Adrenal gland (tissue), 12 donors: ENCODE data around the gene PDS5B. TPM values are rescaled to one million over a fixed set of nuclear protein-coding genes. Genes with fewer than 3 reads are reported as not detected.

Experiments
- DNase-seq, 7 donors: peaks; one replicate each; pipeline ENCODE4 v3.0.0-alpha.2; 2019 to 2020
- H3K27ac ChIP-seq, 5 donors: fragments of 200-600 bp; sonication (generic) in 4 of 5; 1 replicate in 3 of 5; 2 replicates in 2 of 5; pipeline versions ENCODE4 v1.5.1 to v1.8.0; 2016 to 2020; ENCODE audit warnings: mild to moderate bottlenecking in 1 of 5
- H3K27me3 ChIP-seq: fragments of 200-600 bp; 2 replicates; pipeline ENCODE4 v1.8.0; 2021
- H3K36me3 ChIP-seq, 2 donors: fragments of 200-600 bp; replicated peaks in 1 of 2; 1 replicate in 1 of 2; 2 replicates in 1 of 2; pipeline versions ENCODE4 v1.5.1 to v1.8.0; 2018 to 2022
- H3K4me1 ChIP-seq, 2 donors: fragments of 200-600 bp; replicated peaks in 1 of 2; 1 replicate in 1 of 2; 2 replicates in 1 of 2; pipeline versions ENCODE4 v1.5.1 to v1.8.0; 2018 to 2021
- H3K4me3 ChIP-seq, 4 donors: fragments of 200-600 bp; sonication (generic) in 3 of 4; one replicate each; pipeline ENCODE4 v1.5.1; 2016 to 2018
- H3K9me3 ChIP-seq, 3 donors: fragments of 200-600 bp; sonication (generic) in 1 of 3; replicated peaks in 1 of 3; 1 replicate in 2 of 3; 2 replicates in 1 of 3; pipeline versions ENCODE4 v1.5.1 to v1.8.0; 2016 to 2021
- POLR2A ChIP-seq, 2 donors: fragments of 450-650 bp; IDR thresholded peaks; one replicate each; pipeline ENCODE4 v1.6.1; 2017; ENCODE audit warnings: antibody characterized with exemption in 2 of 2, mild to moderate bottlenecking in 2 of 2, moderate library complexity in 1 of 2
- WGBS, 4 donors: extraction: QIAGEN DNeasy Blood & Tissue Kit in 2 of 4; methylation state at CpG; one replicate each; pipeline versions ENCODE4 v1.1.5 to v1.1.7; 2013 to 2017; 5-methylcytosine and 5-hydroxymethylcytosine counted together
- intact Hi-C, 2 donors: fragments of 100-400 bp; cut with DNase I; formaldehyde crosslinking; loops; one replicate each; pipeline versions ENCODE4 v1.14.1 to v1.15.0; 2022 to 2023
- polyA plus RNA-seq, 3 donors: library from polyadenylated mRNA; stranded (reverse); fragments of 200-250 nt in 2 of 3; fragments of 350-450 nt in 1 of 3; fragmentation: Illumina TruSeq in 1 of 3; extraction: RNeasy Lipid Tissue Mini Kit (QIAGEN cat#74804) in 1 of 3; gene quantifications; one replicate each; pipeline ENCODE4 v1.2.3, GENCODE V29; 2013 to 2014
- total RNA-seq, 9 donors: library from RNA; depleted of rRNA in 4 of 9; stranded (reverse); fragments of >200 nt in 4 of 9; fragments of 120-200 nt in 1 of 9; fragmentation: NEBNext Ultra II Directional in 1 of 9; extraction: Animal tissue kit (Norgen Biotek cat#: 25700) in 1 of 9; gene quantifications; one replicate each; pipeline versions ENCODE4 v1.1.0 to v1.2.4, GENCODE V29; 2013 to 2023
- TF ChIP-seq, protein P1 (sequence below), 6 experiments: fragments of 450-650 bp in 4 of 6; fragments of 200-600 bp in 2 of 6; sonication (generic) in 1 of 6; IDR thresholded peaks; 1 replicate in 5 of 6; 2 replicates in 1 of 6; pipeline versions ENCODE4 v1.5.1 to v1.8.0; 2016 to 2021; ENCODE audit warnings: antibody characterized with exemption in 6 of 6, mild to moderate bottlenecking in 2 of 6, moderate library complexity in 1 of 6
- donor health status: healthy with polysubstance abuse.
- donor health status: Bipolar disorder and iron deficiency.
- donor health status: DM: yes; HTN: yes; CAD: no.
- donor health status: DM: no; HTN: no; CAD: no.
- donor health status: DM: no; HTN: no; CAD: no.
- donor health status: DM: yes; HTN: yes; CAD: no.

Gene PDS5B
- total and polyA plus RNA-seq, 12 donors = 3.9 to 59.4 (median 30.2) TPM

- H3K4me1 ChIP-seq = peaks cover 6 to 29% of the 10 kb centered on the region in 2 donors
- no peak for TF ChIP-seq POLR2A (IDR thresholded peaks at IDR 0.05)
- TF ChIP-seq, protein P1, sequence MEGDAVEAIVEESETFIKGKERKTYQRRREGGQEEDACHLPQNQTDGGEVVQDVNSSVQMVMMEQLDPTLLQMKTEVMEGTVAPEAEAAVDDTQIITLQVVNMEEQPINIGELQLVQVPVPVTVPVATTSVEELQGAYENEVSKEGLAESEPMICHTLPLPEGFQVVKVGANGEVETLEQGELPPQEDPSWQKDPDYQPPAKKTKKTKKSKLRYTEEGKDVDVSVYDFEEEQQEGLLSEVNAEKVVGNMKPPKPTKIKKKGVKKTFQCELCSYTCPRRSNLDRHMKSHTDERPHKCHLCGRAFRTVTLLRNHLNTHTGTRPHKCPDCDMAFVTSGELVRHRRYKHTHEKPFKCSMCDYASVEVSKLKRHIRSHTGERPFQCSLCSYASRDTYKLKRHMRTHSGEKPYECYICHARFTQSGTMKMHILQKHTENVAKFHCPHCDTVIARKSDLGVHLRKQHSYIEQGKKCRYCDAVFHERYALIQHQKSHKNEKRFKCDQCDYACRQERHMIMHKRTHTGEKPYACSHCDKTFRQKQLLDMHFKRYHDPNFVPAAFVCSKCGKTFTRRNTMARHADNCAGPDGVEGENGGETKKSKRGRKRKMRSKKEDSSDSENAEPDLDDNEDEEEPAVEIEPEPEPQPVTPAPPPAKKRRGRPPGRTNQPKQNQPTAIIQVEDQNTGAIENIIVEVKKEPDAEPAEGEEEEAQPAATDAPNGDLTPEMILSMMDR (IDR thresholded peaks at IDR 0.05) = no peak
- H3K9me3 ChIP-seq = no peaks in the 10 kb centered on the region
- no peaks in the 10 kb centered on the region for H3K27me3 ChIP-seq
- H3K36me3 ChIP-seq = no peaks in the 10 kb centered on the region
- 65 to 73% (median 68%) methylated on average over 8 of the region's 8 CpGs for WGBS, 4 donors
- intact Hi-C loops = loop anchor here (10.0 kb wide), 3 partner anchors 45 to 955 kb away; no protein-coding TSS in a partner anchor
- no peak overlapping the region for H3K27ac ChIP-seq
- DNase-seq = no peak
- H3K4me3 ChIP-seq = peak overlapping the region in 1 of 4 donors; percentile 27
These were observed 3.2 kb downstream of the PDS5B start for GRCh38 chr13:32589471-32589870.

DNA sequence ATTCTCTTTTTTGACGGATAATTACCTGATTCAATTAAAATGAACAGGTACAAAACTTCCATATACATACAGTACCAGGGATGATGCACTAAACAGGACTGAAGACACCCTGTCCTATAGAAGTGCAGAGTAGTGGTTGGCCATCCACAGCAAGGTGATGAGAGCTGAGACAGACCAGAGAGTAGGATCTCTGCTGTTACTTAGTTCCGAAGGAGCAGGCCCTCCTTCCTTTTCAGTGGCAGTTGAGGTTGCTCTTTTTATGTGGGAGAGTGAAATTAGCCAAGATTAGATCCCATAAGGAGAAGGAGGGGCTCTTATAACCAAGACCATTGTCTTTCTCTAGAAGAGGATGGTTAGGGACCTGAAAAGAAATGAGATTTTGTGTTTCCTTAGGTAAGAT is 4.0 kb downstream of the PDS5B start:
- 25 to 73% (median 56%) methylated on average over 2 of the region's 2 CpGs for WGBS, 4 donors
- intact Hi-C loops = no loop called here
- Histone ChIP-seq H3K4me1 (peaks cover 6 to 29% of the 10 kb centered on the region in 2 donors), H3K27me3 (no peaks in the 10 kb centered on the region), H3K27ac (no peak overlapping the region), H3K36me3 (no peaks in the 10 kb centered on the region), H3K9me3 (no peaks in the 10 kb centered on the region), H3K4me3 (no peak overlapping the region)
- DNase-seq = no peak
- TF ChIP-seq, protein P1 (IDR thresholded peaks at IDR 0.05) = no peak
- TF ChIP-seq POLR2A (IDR thresholded peaks at IDR 0.05) = no peak

DNA sequence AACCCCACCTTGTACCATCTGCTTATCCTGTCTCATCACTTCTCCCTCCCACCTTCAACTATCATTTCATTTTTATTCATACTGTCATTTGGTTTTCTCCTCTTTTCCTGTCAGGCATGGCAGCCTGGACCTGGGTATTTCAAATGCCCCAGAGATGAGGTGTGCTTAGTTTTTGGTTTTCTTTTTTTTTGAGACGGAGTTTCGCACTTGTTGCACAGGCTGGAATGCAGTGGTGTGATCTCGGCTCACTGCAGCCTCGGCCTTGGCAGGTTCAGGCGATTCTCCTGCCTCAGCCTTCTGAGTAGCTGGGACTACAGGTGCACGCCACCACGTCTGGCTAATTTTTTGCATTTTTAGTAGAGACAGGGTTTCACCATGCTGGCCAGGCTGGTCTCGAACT is 5.8 kb downstream of the PDS5B start:
- H3K27me3 ChIP-seq = no peaks in the 10 kb centered on the region
- intact Hi-C loops = no loop called here
- H3K9me3 ChIP-seq = no peaks in the 10 kb centered on the region
- no peaks in the 10 kb centered on the region for H3K36me3 ChIP-seq
- no peak overlapping the region for H3K27ac ChIP-seq
- 95 to 98% (median 96%) methylated on average over 7 to 8 of the region's 8 CpGs for WGBS, 4 donors
- DNase-seq = no peak
- H3K4me3 ChIP-seq = no peak overlapping the region
- TF ChIP-seq, protein P1 (IDR thresholded peaks at IDR 0.05) = no peak
- peaks cover 6 to 29% of the 10 kb centered on the region in 2 donors for H3K4me1 ChIP-seq

- TF ChIP-seq POLR2A (IDR thresholded peaks at IDR 0.05) = no peak
- TF ChIP-seq, protein P1 (IDR thresholded peaks at IDR 0.05) = no peak
- no peak overlapping the region for H3K4me3 ChIP-seq
- H3K9me3 ChIP-seq = no peaks in the 10 kb centered on the region
- intact Hi-C loops = no loop called here
- H3K27me3 ChIP-seq = no peaks in the 10 kb centered on the region
- H3K4me1 ChIP-seq = peaks cover 0 to 16% of the 10 kb centered on the region in 2 donors
- no peak overlapping the region for H3K27ac ChIP-seq
- no peak for DNase-seq
- no peaks in the 10 kb centered on the region for H3K36me3 ChIP-seq
These were observed 8.0 kb downstream of the PDS5B start for GRCh38 chr13:32594157-32594738.
